Measurements from ENCODE around the gene LFNG.
"Not testable (repeated sequence)": the region's sequence is repeated elsewhere in the genome, so short reads cannot be mapped to it uniquely, and the experiment has no call there.

The LFNG gene

DNA sequence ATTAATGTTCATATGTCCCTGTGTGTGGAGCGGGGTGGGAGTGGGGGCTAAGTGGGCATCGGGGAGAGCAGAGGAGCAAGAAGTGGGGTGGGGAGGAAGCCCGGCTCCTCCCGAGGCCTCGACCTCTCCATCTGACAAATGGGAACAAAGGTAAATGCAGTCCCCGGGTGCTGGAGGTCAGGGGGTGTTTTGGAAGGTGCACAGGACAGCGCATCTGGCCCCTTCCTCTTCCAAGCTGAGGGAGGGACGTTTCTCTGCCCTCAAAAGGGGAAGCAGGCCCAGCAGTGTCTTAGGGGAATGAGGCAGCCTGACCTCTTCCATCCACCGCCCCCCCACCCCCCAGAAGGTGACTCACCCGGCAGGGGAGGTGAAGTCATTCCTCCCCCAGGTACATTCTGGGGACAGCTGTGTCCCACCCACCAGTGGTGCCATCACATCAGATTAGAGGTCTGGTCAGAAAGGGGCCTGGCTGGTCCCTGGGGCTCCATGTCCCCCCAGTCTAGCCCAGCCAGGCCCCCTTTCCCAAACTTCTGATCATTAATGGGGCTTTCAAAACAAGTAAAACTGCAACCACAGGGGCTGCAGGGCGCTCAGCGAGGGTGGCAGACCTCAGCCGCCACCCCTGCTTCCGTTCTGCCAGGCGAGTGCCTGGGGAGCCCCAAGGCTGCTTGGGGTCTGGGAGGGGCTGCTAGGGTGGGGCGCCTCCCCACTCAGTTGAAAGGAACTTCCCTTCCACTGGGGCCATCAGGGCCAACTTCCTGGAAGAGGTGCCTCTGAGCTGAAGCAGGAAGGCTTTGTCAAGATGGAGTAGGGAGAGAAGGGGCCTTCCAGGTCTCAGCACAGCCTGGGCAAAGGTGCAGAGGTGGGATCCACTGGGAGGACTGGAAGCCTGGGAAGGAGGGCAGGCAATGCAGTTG is 10.8 kb downstream of the LFNG start:
- DNase-seq, result no peak
- H3K56ac ChIP-seq (ENCODE audit: low read length), result no peak overlapping the region
- no peak overlapping the region for H2BK5ac ChIP-seq (ENCODE audit: low read length)
- no peak overlapping the region for H3K23ac ChIP-seq (ENCODE audit: low read length)
- H3K4me2 ChIP-seq (ENCODE audit: low read length), result no peak overlapping the region
- no peak overlapping the region for H2BK120ac ChIP-seq (ENCODE audit: low read depth, low read length)
- H4K8ac ChIP-seq (ENCODE audit: low read depth, low read length), result no peak overlapping the region
- no peak overlapping the region for H3K27ac ChIP-seq (ENCODE audit: low read depth, low read length)
- no peak overlapping the region for H3K18ac ChIP-seq (ENCODE audit: low read length)
- no peak overlapping the region for H3K4me3 ChIP-seq (ENCODE audit: low read length)
- no peak overlapping the region for H3K9ac ChIP-seq (ENCODE audit: low read length)
- H3K27me3 ChIP-seq (ENCODE audit: insufficient read depth, low read length, poor library complexity), result no peaks in the 10 kb centered on the region
- no peak overlapping the region for H4K5ac ChIP-seq (ENCODE audit: low read length)
- no peaks in the 10 kb centered on the region for H3K4me1 ChIP-seq (ENCODE audit: control insufficient read depth, low read depth, low read length)
- no peak overlapping the region for H2BK15ac ChIP-seq (replicated peaks; ENCODE audit: low read depth)
- no CpG with 5 or more reads among the region's 16 CpGs for WGBS (ENCODE audit: extremely low coverage, insufficient coverage, low lambda C conversion rate)
- no peak overlapping the region for H2AK5ac ChIP-seq (ENCODE audit: low read length)
- H3K36me3 ChIP-seq (ENCODE audit: control insufficient read depth, insufficient read depth, low read length), result no peaks in the 10 kb centered on the region
- H3K79me2 ChIP-seq (ENCODE audit: control insufficient read depth, insufficient read depth, low read length), result no peaks in the 10 kb centered on the region
- H3K4ac ChIP-seq (ENCODE audit: low read depth, low read length), result no peak overlapping the region
- no peaks in the 10 kb centered on the region for H3K79me1 ChIP-seq (ENCODE audit: low read length)

DNA sequence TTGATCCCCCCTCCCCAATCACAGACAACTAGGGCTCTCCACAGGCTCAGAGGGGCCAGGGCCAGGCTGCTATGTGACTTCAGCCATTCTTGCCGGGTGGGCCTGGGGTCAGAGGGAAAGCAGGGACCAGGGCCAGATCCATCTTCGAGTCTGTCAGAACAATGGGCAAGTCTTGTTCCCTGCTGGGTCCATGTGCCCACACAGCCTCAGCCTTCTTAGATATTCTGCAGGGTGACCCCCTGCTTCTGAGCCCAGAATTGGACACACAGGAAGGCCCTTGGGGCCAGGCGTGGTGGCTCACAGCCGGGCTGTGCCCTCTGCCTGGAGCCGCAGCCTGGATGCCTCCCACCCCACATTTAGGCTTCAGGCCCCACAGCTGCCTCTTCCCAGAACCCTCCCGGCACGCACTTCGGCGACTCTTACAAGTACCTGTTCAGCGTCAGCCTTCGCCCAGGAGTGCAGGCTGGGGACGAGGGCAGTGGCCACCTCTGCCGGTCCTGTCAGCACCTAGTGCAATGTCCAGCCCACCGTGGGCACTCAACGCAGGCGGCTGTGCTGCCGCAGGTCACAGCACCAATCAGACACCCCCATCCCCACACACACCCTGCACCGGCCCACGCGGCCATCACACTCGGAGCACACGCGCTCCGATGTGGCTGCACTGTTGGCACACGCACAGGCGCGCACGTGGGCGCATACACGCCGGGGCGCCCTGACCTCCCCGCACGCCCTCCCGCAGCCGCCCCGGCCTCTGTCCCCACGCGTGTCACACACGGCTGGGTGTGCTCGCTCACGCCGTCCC is 11.6 kb downstream of the LFNG start:
- not testable (repeated sequence) for H3K79me1 ChIP-seq (ENCODE audit: low read length); H3K27ac ChIP-seq (ENCODE audit: low read depth, low read length); H3K23ac ChIP-seq (ENCODE audit: low read length); H3K79me2 ChIP-seq (ENCODE audit: control insufficient read depth, insufficient read depth, low read length); H3K4me2 ChIP-seq (ENCODE audit: low read length); H3K9ac ChIP-seq (ENCODE audit: low read length); H3K27me3 ChIP-seq (ENCODE audit: insufficient read depth, low read length, poor library complexity); H2AK5ac ChIP-seq (ENCODE audit: low read length); H2BK120ac ChIP-seq (ENCODE audit: low read depth, low read length); H3K18ac ChIP-seq (ENCODE audit: low read length); H3K4ac ChIP-seq (ENCODE audit: low read depth, low read length); H2BK5ac ChIP-seq (ENCODE audit: low read length); DNase-seq; H3K4me1 ChIP-seq (ENCODE audit: control insufficient read depth, low read depth, low read length); H4K8ac ChIP-seq (ENCODE audit: low read depth, low read length); H2BK15ac ChIP-seq (replicated peaks; ENCODE audit: low read depth); H3K4me3 ChIP-seq (ENCODE audit: low read length); H4K5ac ChIP-seq (ENCODE audit: low read length); H3K56ac ChIP-seq (ENCODE audit: low read length); H3K36me3 ChIP-seq (ENCODE audit: control insufficient read depth, insufficient read depth, low read length)
- no CpG with 5 or more reads among the region's 43 CpGs for WGBS (ENCODE audit: extremely low coverage, insufficient coverage, low lambda C conversion rate)

- H3K27ac ChIP-seq (ENCODE audit: low read depth, low read length); H2BK15ac ChIP-seq (replicated peaks; ENCODE audit: low read depth); H4K8ac ChIP-seq (ENCODE audit: low read depth, low read length); DNase-seq; H3K23ac ChIP-seq (ENCODE audit: low read length); H3K56ac ChIP-seq (ENCODE audit: low read length); H3K4me3 ChIP-seq (ENCODE audit: low read length); H4K5ac ChIP-seq (ENCODE audit: low read length); H3K4me2 ChIP-seq (ENCODE audit: low read length); H3K9ac ChIP-seq (ENCODE audit: low read length); H3K18ac ChIP-seq (ENCODE audit: low read length); H3K79me1 ChIP-seq (ENCODE audit: low read length); H3K4ac ChIP-seq (ENCODE audit: low read depth, low read length); H2AK5ac ChIP-seq (ENCODE audit: low read length); H3K4me1 ChIP-seq (ENCODE audit: control insufficient read depth, low read depth, low read length); H3K79me2 ChIP-seq (ENCODE audit: control insufficient read depth, insufficient read depth, low read length); H2BK5ac ChIP-seq (ENCODE audit: low read length); H2BK120ac ChIP-seq (ENCODE audit: low read depth, low read length); H3K27me3 ChIP-seq (ENCODE audit: insufficient read depth, low read length, poor library complexity); H3K36me3 ChIP-seq (ENCODE audit: control insufficient read depth, insufficient read depth, low read length): not testable (repeated sequence)
- WGBS (ENCODE audit: extremely low coverage, insufficient coverage, low lambda C conversion rate), result no CpG with 5 or more reads among the region's 17 CpGs
Measured at GRCh38 chr7:2531796-2532110, 12.2 kb downstream of the LFNG start.

GRCh38 chr7:2532199-2532772 is 12.7 kb downstream of the LFNG start:
- not testable (repeated sequence) for H3K4ac ChIP-seq (ENCODE audit: low read depth, low read length); H3K18ac ChIP-seq (ENCODE audit: low read length); H3K23ac ChIP-seq (ENCODE audit: low read length); H2BK120ac ChIP-seq (ENCODE audit: low read depth, low read length); H2BK5ac ChIP-seq (ENCODE audit: low read length); H2BK15ac ChIP-seq (replicated peaks; ENCODE audit: low read depth); H3K27me3 ChIP-seq (ENCODE audit: insufficient read depth, low read length, poor library complexity); H3K79me1 ChIP-seq (ENCODE audit: low read length); H3K79me2 ChIP-seq (ENCODE audit: control insufficient read depth, insufficient read depth, low read length); H3K56ac ChIP-seq (ENCODE audit: low read length); H3K4me3 ChIP-seq (ENCODE audit: low read length); H3K9ac ChIP-seq (ENCODE audit: low read length); H3K4me1 ChIP-seq (ENCODE audit: control insufficient read depth, low read depth, low read length); H3K27ac ChIP-seq (ENCODE audit: low read depth, low read length); H2AK5ac ChIP-seq (ENCODE audit: low read length); H4K8ac ChIP-seq (ENCODE audit: low read depth, low read length); DNase-seq; H3K4me2 ChIP-seq (ENCODE audit: low read length); H3K36me3 ChIP-seq (ENCODE audit: control insufficient read depth, insufficient read depth, low read length); H4K5ac ChIP-seq (ENCODE audit: low read length)
- no CpG with 5 or more reads among the region's 15 CpGs for WGBS (ENCODE audit: extremely low coverage, insufficient coverage, low lambda C conversion rate)

DNA sequence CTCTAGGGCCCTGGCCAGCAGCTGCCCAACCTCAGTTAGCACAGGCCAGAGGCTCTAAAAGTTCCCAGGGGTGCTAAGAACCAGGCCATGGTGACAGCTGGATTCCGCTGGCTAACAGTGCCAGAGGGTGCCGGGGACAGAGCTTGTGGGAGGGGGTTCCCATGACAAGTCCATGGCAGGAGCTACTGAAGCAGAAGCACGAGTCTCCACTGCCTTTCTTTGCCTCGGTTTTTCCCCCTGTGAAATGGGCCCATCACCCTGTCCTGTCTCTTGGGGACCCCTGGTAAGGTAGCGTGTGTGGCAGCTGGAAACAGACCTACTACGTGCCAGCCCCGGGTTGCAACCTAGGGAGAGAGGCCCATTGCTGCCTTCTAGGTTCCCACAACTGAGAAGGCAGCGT is 13.2 kb downstream of the LFNG start:
- not testable (repeated sequence) for H2BK120ac ChIP-seq (ENCODE audit: low read depth, low read length); H3K4ac ChIP-seq (ENCODE audit: low read depth, low read length); H3K27ac ChIP-seq (ENCODE audit: low read depth, low read length); H3K36me3 ChIP-seq (ENCODE audit: control insufficient read depth, insufficient read depth, low read length); H2AK5ac ChIP-seq (ENCODE audit: low read length); H3K27me3 ChIP-seq (ENCODE audit: insufficient read depth, low read length, poor library complexity); H4K8ac ChIP-seq (ENCODE audit: low read depth, low read length); H2BK15ac ChIP-seq (replicated peaks; ENCODE audit: low read depth); H3K4me2 ChIP-seq (ENCODE audit: low read length); H3K79me1 ChIP-seq (ENCODE audit: low read length); H4K5ac ChIP-seq (ENCODE audit: low read length); H3K18ac ChIP-seq (ENCODE audit: low read length); H2BK5ac ChIP-seq (ENCODE audit: low read length); H3K9ac ChIP-seq (ENCODE audit: low read length); H3K56ac ChIP-seq (ENCODE audit: low read length); H3K4me1 ChIP-seq (ENCODE audit: control insufficient read depth, low read depth, low read length); H3K23ac ChIP-seq (ENCODE audit: low read length); H3K79me2 ChIP-seq (ENCODE audit: control insufficient read depth, insufficient read depth, low read length); DNase-seq; H3K4me3 ChIP-seq (ENCODE audit: low read length)
- no CpG with 5 or more reads among the region's 8 CpGs for whole genome bisulfite sequencing (ENCODE audit: extremely low coverage, insufficient coverage, low lambda C conversion rate)
